Ascending aorta (tissue), 2 donors: ENCODE results near the gene DSC2. TPM values are rescaled to one million over a fixed set of nuclear protein-coding genes. Genes with fewer than 3 reads are reported as not detected.
"Not testable (repeated sequence)": the region's sequence is repeated elsewhere in the genome, so short reads cannot be mapped to it uniquely, and the experiment has no call there.

Experiments used
- DNase-seq, 2 donors: peaks; one replicate each; pipeline ENCODE4 v3.0.0-alpha.2; 2019; ENCODE audit warnings: low spot score in 2 of 2
- H3K27ac ChIP-seq, 2 donors: fragments of 200-600 bp; sonication (generic); one replicate each; pipeline ENCODE4 v1.5.1; 2016 to 2017; ENCODE audit warnings: mild to moderate bottlenecking in 1 of 2
- H3K27me3 ChIP-seq: fragments of 200-600 bp; sonication (generic); one replicate; pipeline ENCODE4 v1.5.1; 2017
- H3K36me3 ChIP-seq, 2 donors: fragments of 200-600 bp; sonication (generic); one replicate each; pipeline ENCODE4 v1.5.1; 2016
- H3K4me1 ChIP-seq, 2 donors: fragments of 200-600 bp; sonication (generic); one replicate each; pipeline ENCODE4 v1.5.1; 2016 to 2017; ENCODE audit warnings: mild to moderate bottlenecking in 1 of 2
- H3K4me3 ChIP-seq, 2 donors: fragments of 200-600 bp; sonication (generic); one replicate each; pipeline ENCODE4 v1.5.1; 2016 to 2017; ENCODE audit warnings: mild to moderate bottlenecking in 1 of 2
- H3K9me3 ChIP-seq, 2 donors: fragments of 200-600 bp; sonication (generic); one replicate each; pipeline ENCODE4 v1.5.1; 2016
- CTCF ChIP-seq, 3 experiments: fragments of 200-600 bp in 2 of 3; fragments of 450-650 bp in 1 of 3; sonication (generic) in 2 of 3; IDR thresholded peaks; one replicate each; pipeline ENCODE4 v1.5.1; 2016 to 2019; ENCODE audit warnings: antibody characterized with exemption in 3 of 3, mild to moderate bottlenecking in 1 of 3, moderate library complexity in 1 of 3
- intact Hi-C: fragments of 100-400 bp; cut with DNase I; formaldehyde crosslinking; loops from one replicate; pipeline ENCODE4 v1.15.1; 2023
- total RNA-seq: library from RNA; depleted of rRNA; stranded (reverse); fragments of >200 nt; gene quantifications from one replicate; pipeline ENCODE4 v1.1.0, GENCODE V29; 2016

The DSC2 gene
- total RNA-seq, 1 donor from 2014 or later = 4.4 TPM

DNA sequence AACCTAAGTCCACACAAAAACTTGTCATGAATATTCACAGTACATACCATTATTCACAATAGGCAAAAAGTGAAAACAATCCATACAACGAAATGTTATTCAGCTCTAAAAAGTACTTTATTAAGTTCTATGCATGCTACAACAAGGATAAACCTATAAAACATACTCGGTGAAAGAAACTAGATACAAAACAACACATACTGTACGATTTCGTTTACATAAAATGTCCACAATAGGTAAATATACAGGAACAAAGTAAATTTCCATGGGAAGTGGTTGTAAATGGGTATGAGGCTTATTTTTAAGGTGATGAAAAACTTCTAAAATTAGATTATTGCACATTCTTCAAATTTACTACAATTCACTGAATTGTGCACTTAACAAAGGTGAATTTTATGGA lies 67.7 kb downstream of the DSC2 start:
- intact Hi-C loops = no loop called here
- Histone ChIP-seq H3K4me1 (no peaks in the 10 kb centered on the region), H3K9me3 (peaks cover 0 to 3% of the 10 kb centered on the region in 2 donors), H3K27ac (no peak overlapping the region), H3K27me3 (no peaks in the 10 kb centered on the region), H3K36me3 (no peaks in the 10 kb centered on the region), H3K4me3 (no peak overlapping the region)
- no peak for TF ChIP-seq CTCF (IDR thresholded peaks at IDR 0.05)
- DNase-seq = no peak

DNA sequence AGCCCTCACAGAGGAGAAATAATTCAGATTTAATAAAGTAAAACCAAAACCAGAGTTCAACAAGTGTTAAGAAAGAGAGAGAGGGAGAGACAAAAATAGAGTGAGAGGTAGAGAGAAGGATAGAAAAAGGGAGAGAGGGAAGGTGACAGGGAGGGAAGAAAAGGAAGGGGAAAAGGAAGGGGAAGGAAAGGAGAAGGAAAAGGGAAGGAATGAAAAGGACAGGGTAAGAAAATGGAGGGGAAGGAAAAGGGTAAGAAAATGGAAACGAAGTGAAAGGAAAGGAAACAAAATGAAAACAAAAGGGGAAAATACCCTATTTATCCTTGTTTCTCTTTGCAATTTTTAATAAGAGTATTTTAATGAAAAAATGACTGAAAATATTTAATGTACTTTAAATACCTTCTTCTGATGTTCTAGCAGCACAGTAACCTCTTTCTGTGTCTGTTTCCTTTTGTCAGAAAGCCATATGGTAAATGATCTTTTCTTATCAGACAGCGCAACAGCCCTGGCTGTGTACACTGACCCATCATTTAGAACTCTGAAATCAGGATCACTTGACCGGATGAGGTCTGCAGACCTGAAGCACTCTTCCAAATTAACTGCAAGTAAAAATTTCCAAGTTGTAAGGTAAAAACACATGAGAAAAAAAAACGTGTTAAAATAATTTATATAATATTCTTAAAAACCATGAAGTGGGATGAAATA lies 71.5 kb downstream of the DSC2 start:
- intact Hi-C loops = no loop called here

GRCh38 chr18:31015715-31016434 lies 86.3 kb downstream of the DSC2 start:
- H3K27ac ChIP-seq = no peak overlapping the region
- TF ChIP-seq CTCF (IDR thresholded peaks at IDR 0.05) = no peak
- no peaks in the 10 kb centered on the region for H3K4me1 ChIP-seq
- H3K36me3 ChIP-seq = no peaks in the 10 kb centered on the region
- no peak for DNase-seq
- intact Hi-C loops = no loop called here
- H3K9me3 ChIP-seq = no peaks in the 10 kb centered on the region
- no peak overlapping the region for H3K4me3 ChIP-seq
- H3K27me3 ChIP-seq = no peaks in the 10 kb centered on the region

More for the DNA sequence above, 71.5 kb downstream of the DSC2 start:
- DNase-seq = no peak
- no peak for TF ChIP-seq CTCF (IDR thresholded peaks at IDR 0.05)
- H3K9me3 ChIP-seq = peaks cover 0 to 3% of the 10 kb centered on the region in 2 donors
- H3K4me3 ChIP-seq = no peak overlapping the region
- H3K27me3 ChIP-seq = no peaks in the 10 kb centered on the region
- H3K27ac ChIP-seq = no peak overlapping the region
- no peaks in the 10 kb centered on the region for H3K4me1 ChIP-seq
- H3K36me3 ChIP-seq = no peaks in the 10 kb centered on the region

GRCh38 chr18:31011455-31011854 lies 90.8 kb downstream of the DSC2 start:
- H3K27ac ChIP-seq, H3K36me3 ChIP-seq, H3K27me3 ChIP-seq, intact Hi-C loops, H3K9me3 ChIP-seq, H3K4me3 ChIP-seq, H3K4me1 ChIP-seq, DNase-seq: not testable (repeated sequence)

DNA sequence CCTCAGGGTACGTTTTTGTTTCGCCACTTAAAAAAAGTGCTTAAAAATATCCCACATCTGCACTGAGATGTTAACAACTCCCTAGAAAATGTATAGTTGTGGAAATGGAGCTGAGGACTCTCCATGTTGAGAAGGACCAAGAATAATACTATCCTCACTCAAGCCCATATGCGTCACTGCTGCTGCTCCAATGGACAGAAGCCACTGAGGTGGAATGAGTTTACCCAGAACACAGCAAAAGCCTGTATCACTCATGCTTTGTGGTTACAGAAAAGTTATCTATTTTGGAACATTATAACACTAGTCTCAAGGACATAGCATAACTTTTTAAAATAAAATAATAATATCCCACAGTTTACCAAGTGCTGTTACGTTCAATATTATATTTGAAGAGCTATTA lies 91.6 kb downstream of the DSC2 start:
- no peaks in the 10 kb centered on the region for H3K9me3 ChIP-seq
- no peaks in the 10 kb centered on the region for H3K4me1 ChIP-seq
- no peak for TF ChIP-seq CTCF (IDR thresholded peaks at IDR 0.05)
- no peaks in the 10 kb centered on the region for H3K27me3 ChIP-seq
- H3K36me3 ChIP-seq = no peaks in the 10 kb centered on the region
- intact Hi-C loops = no loop called here
- H3K27ac ChIP-seq = no peak overlapping the region
- DNase-seq = no peak
- H3K4me3 ChIP-seq = no peak overlapping the region

Other genes starting within 250 kb of the DSC2 start
- gene DSC3, start 59.7 kb downstream of the DSC2 start, total RNA-seq = 0.85 TPM
- gene DSC1, start 60.4 kb upstream of the DSC2 start, total RNA-seq = not detected
- gene DSG1, start 215.7 kb upstream of the DSC2 start, total RNA-seq = not detected